GM18498 (cell line): Measurements from ENCODE around the gene MYBBP1A.
"Not testable (repeated sequence)": the region's sequence is repeated elsewhere in the genome, so short reads cannot be mapped to it uniquely, and the experiment has no call there.

Experiments used
- ATAC-seq: cut with Tn5 transposase; IDR thresholded peaks from one replicate; pipeline ENCODE4 v1.9.1; 2021; ENCODE audit warnings: mild to moderate bottlenecking, moderate library complexity; ENCODE audit not compliant: unreplicated experiment

Gene MYBBP1A

DNA sequence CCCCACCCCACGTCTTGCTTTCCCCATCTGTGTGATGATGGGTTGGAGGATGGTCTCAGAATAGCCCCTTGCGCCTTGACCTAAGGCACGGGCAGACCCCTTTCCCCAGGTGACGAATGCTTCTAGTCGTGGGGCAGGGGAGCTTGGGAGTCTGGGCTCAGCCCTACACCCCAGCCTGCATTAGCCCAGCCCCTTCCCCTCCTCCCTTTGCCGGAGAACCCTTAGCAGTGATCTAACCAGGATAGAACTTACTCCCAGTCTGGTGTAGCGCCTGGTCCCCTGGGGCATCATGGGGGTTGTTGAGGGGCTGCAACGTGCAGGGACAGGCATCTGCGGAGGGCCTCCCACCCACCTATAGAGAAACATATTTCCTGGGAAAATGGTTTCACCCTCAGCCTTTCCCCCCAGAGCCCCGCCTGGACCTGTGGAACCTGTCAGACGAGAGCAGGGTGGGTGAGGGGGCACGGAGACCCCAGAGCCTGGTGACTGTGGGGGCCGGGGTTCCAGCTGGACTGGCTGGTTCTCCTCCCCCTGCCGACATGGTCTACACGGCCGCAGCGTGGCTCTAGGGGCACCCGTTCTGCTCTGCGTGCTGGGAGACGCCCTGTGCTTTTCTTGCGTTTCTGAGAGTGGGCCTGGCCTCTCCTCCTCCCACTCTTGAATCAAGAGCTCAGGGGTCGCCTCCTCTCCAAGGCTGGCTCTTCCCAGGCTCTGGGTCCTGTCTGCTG, 33.9 kb upstream of the MYBBP1A start:
- no peak for ATAC-seq

DNA sequence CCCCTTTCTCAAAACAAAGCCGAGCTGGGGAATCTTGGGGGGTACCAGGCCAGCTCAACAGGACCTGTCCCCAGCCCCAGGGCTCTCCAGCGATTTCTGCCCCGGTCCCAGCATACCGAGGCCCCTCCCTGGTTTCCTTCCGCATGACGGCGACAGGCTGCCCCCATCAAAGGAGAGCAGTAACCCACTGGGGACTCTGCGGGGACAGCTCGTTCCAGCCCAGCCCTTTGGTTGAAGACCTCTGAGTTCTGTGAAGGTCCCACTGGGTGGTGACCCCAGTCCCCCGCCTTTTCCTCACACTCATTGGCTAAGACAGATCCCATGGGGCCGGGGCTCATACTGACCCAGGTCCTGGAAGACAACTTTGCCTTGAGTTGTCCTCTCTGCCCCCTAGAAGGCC, 33.2 kb upstream of the MYBBP1A start:
- ATAC-seq, result no peak

DNA sequence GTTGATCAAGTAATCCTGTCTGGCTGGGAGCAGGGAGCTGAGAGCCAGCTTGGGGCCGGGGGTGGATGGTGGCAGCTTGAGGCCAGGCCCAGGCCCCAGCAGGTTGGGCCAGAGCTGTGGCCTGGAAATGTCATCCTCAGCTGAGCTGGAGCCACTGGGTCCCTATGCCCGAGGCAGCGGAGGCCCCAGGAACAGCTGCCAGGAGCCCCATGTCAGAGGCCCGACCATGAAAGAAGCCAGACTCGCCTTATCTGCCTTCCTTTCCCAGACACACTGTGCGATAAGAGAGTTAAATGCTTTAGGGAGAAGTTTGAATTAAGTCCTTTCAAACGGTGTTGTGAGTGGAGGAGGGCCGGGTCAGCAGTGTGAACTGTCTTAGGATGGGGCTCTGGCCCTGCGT, 32.6 kb upstream of the MYBBP1A start:
- no peak for ATAC-seq

DNA sequence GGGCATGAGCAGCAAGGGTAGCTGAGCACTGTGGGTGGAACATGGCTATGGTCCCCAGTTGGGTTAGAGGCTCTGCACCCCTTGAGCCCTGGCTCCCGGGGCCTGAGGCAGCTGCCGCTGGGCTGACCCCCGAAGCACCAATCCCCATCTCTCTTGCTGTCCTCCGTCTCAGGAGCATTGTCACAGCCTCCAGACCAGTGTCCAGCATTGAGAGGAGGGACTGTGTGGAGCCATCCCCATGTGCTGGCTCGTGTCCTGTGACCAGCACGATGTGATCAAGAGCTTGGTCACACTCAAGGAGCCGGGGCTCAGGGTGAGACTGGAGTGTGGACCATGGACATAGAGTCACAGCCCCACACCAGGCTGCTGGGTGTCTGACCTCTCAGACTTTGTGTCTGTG, 32.0 kb upstream of the MYBBP1A start:
- ATAC-seq, result no peak

DNA sequence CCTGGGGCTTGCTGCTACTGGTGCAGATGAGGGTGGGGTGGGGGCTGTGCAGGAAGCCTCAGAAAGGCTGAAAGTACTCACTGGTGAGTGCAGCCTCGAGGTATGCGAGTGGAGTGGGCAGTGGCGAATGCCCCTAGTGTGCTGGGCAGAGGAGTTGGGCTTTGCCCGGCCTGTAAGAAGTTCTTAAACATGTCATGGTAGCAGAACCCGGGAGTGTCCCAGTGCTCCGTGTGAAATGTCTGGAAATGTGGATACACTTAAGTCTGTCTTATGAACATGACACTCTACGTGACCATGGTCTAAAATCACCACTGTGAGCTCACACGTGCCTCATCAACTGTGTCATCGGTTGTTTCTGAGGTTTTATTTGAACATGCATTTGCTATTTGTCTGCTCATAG, 30.9 kb upstream of the MYBBP1A start:
- no peak for ATAC-seq

DNA sequence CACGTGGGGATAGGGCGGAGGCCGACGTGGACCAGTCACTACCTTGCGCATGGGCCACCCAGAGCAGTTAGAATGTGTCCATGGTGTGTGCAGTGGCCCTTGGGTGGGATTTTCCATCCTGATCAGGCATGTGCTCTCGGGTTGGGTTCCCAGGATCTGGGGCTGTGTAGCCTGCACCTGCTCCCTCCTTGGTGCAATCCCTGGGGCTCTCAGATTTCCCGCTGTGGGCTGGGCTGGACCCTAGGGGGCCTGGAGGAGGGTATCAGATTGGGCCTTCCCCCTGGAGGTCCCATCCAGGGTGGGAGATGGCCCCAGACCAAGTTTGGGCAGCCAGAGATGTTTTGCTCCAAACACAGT, 30.4 kb upstream of the MYBBP1A start:
- no peak for ATAC-seq

DNA sequence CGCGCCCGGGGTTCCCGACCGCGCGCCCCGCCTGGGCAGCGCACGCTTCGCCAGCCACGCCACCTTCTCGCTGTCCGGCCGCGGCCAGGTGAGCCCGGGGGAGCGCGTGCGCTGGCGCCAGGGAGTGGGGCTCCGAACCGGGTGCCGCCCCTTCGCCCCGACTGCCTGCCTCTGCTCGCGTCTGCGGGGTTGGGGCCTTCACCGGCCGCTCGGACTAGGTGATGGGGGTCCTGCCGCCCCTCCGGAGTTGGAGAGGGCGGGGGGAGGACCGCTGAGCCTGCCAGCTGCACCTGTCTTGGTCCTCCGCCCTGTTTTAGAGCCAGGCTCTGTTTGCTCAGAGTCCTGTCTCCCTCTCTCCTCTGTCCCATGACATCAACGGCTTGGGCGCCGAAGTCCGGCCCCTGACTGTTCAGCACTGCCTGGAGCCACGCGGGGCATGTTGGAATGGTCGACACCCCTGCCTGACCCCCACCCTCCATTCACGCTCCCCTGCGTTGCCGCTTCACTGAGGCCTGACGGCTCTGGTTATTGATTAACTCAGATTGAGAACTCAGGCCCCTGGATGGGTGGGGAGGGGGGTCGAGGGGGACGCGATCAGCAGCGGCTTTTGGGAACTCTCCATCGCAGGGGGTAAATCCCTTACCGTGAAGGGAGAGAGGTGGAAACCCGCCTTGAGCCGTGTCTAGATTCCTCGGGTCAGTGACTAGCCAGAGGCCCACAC, 29.9 kb upstream of the MYBBP1A start:
- no peak for ATAC-seq

DNA sequence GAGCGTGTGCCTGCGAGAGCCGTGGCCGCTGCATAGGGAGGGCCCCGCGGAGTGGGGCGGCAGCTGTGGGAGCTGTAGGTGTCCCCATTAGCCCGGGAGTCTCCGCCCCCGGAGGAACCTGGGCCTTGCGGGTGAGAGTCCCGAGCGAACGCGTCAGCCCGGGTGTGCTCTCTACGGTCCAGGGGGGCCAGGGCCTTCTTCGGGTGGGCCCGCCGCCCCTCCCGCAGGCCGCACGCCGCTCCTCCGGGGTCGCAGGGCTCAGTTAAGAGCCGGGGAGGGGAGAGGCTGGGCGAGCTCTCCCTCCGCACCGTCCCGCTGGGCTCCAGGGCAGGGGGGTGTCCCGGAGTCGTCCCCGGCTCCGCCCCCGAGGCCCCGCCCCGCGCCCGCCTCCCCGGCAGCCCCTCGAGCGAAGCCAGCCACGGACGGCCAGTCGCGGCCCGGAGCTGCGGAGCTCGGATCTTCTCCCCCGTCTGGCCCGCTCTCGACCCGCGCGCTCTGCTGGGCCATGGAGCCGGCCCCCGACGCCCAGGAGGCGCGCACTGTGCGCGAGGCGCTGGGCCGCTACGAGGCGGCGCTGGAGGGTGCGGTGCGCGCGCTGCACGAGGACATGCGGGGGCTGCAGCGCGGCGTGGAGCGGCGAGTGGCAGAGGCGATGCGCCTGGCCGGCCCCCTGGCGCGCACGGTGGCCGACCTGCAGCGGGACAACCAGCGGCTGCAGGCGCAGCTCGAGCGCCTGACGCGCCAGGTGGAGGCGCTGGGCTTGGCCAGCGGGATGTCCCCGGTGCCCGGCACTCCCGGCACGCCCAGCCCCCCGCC, 29.1 kb upstream of the MYBBP1A start, which contains the start of gene SMTNL2:
TSS of gene SMTNL2 (plus strand) at position 429 of the 816 bp plus-strand sequence. CDS start at position 506, 77 bp downstream.
- ATAC-seq, result no peak

DNA sequence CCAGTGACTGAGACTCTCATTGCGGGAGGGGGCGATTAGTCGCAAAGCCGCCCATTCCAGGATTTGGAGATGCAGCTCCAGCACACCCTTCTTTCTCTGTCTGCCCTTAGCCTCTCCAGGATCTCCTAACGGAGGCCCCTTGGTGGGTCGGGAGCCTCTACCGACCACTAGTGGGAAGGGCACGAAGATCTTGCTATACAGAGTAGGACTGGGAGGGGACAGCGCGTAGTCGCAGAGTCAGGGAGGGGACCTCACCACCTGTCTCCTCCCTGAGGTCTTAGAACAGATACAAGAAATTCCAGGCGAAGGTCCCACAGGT, 28.6 kb upstream of the MYBBP1A start:
- no peak for ATAC-seq

DNA sequence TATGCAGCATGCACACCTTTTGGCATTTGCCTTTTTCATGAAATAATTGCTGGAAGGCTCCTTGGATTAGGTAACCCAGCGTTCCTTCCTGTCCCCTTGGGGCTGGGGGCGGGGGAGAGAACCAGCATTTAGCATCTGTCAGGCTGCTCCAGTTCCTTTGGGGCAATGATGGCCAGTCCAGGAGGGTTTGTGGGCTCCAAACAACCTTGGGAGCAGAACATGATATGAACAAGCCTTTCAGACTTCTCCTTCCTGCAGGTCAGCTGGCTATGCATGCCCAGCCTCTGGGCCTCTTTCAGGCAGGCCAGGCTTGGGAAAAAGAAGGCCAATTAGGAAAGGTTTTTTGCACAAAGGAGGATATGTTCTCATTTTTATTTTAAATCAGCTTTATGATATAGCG, 28.0 kb upstream of the MYBBP1A start:
- no peak for ATAC-seq

DNA sequence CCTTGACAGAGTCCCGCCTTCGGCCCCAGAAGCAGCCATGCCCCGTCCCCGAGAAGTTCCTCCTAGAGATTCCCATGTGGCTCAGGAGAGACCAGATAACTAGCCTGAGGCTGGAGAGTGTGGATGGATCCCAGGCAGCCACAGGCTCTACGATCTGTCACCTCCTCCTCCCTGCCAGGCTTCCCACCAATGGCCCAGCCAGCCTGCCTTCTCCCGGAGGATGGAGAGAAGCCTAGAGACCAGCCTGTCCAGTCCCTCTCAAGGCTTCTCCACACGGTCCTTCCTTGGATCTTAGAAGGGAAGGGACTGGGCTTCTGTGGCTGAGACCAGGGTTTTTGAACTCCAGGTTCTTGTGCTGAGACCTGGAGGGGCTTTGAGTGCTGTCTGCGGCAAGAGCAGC, 27.5 kb upstream of the MYBBP1A start:
- ATAC-seq, result no peak

DNA sequence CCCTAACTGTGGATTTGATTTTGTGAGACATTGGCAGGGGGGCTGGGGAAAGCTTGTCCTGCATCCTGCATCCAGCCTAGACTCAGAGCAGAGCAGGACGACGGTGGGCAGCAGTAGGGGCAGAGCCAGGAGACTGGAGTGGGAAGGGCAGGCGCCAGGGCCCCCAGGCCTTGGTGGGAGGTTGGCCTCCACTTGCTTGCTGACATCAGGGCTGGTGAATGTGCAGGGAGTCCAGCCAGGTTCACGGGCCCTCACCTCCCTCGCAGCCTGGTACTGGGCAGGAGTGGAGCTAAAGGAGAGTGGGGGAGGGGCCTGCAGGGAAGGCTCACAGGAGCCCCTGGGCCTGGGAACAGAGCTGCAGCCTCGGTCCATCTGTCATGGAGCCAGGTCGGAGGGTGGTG, 26.9 kb upstream of the MYBBP1A start:
- ATAC-seq, result no peak

DNA sequence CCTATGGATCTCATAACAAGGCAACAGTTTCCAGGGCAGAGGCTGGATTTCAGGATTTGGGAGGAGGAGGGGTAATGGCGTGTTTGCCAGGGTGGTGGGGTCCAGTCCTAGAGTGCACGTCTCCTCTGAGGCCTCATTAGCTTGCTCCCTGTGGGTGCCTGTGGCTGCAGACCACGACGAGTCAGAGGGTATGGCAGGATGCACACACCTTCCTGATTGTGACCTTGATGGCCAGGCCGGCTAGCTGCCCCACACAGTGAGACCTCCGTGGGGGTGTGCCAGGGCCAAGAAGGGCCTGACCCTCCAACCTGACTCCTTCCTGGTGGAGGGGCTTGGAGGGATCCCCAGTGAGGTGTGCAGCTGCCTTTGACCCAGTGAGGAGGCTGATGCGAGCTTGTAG, 25.1 kb upstream of the MYBBP1A start:
- no peak for ATAC-seq

DNA sequence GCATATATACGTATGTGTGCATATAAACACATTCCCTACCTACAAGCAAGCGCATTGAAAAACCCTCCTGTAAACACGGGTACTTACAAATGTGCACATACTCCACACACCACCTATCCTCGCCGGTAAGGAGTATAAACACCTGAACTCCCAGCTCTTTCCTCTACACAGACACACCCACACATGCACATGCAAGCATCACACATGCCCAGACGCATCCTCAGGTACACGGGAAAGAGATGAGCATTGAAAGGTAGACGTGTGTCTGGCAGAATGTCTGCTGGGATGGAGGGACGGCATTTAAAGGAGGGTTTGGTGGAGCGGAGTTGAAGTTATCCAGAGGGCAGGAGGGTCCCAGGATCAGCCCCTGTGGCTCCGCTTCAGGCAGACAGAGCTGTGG, 24.5 kb upstream of the MYBBP1A start:
- ATAC-seq, result no peak

DNA sequence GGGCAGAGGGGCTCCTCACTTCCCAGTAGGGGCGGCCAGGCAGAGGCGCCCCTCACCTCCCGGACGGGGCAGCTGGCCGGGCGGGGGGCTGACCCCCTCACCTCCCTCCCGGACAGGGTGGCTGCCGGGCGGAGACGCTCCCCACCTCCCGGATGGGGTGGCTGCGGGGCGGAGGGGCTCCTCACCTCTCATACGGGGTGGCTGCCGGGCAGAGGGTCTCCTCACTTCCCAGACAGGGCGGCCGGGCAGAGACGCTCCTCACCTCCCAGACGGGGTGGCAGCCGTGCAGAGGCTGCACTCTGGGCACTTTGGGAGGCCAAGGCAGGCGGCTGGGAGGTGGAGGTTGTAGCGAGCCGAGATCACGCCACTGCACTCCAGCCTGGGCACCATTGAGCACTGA, 23.2 kb upstream of the MYBBP1A start:
- not testable (repeated sequence) for ATAC-seq

DNA sequence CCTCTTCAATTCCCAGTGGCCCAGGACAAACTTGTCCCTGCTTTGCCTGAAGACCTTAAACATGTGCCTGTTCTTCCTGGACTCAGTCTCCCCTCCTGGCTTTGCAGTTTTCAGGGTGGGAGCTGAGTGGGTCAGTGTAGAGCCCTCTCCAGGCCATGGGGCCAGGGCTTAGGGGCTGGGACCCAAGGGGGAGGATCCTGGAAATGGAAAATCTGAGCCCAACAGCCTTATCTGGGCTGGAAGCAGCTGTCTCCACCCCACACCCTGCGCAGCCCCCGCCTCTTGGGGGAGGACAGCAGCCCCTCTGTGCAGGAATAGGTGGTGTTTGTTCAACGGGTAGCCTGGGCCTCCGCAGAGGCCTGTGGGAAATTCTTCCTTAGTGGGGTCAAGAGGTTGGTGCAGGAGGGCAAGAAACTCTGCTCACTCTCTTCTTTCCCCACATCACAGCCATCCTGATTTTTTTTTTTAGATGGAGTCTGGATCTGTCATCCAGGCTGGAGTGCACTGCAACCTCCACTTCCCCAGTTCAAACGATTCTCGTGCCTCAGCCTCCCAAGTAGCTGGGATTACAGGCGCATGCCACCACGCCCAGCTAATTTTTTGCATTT, 22.3 kb upstream of the MYBBP1A start:
- no peak for ATAC-seq

DNA sequence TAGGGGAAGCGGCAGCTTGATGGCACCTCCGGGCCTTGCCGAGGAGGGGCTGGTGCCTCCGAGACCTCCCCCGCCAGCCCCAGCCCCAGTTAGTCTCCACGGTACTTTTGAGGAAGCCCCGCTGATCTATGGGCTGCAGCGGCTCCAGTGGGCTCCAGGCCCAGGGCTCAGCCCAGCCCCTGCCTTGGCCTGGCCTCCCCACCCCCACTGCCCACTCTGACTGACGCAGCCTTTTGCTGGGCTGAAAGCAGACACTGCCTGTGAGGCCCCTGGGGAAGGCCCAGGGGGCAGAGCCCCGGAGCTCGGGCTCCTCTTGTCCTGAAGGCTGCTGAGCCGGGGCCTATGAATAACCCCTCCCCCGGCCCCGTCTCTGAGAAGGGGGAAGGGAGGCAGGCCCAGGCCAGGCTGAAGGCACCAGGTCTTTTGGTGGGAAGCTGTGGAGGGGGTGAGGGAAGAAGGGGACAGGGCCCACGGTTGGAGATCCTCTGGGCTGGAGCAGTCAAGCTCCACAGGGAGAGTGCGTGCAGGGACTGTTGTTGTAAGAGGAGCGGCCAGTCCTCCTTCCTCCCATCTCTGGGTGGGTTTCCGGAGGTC, 21.6 kb upstream of the MYBBP1A start:
- ATAC-seq, result no peak

DNA sequence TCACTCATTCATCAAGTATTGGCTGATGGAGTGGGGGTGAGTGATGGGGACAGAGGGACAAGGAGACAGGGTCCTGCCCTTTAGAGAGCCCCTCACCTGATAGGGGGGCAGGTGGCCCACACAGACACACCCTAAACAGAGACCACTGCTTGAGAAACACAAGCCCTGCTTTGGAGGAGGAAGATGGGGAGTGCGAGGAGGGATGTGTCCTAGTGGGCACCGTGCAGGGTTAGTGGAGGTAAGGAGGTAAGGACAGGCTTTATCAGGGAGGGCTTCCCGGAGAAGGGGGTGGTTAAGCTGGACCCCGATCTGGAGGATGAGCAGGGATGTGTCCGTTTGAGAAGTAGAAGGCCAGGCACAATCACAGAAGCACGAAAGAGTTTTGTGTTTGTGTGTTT, 21.0 kb upstream of the MYBBP1A start:
- no peak for ATAC-seq

DNA sequence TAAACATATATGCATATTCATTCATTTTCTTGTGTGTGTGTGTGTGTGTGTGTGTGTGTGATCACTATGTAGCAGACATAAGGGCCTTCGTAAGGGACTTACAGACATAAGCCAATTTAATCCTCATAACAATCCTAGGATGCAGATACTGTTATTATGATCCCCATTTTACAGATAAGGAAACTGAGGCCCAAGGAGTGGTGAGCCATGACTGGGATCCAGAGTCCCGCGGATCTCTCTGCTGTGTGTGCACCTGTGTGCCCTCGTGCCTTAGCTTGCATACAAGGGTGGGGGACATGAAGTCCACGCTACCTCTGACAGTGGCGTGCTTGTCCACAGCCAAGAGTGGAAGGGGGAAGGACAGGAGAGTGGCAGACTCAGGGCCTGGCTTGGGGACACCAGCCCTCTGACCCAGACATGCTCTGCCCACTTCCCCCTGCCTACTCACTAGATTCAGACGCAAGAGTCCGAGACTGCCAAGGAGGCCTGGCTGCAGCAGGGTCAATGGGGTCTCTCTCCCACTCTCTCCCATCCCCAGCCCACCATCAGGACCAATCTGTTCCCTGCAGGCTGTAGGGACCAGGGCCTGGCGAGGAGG, 19.4 kb upstream of the MYBBP1A start:
- ATAC-seq, result no peak

DNA sequence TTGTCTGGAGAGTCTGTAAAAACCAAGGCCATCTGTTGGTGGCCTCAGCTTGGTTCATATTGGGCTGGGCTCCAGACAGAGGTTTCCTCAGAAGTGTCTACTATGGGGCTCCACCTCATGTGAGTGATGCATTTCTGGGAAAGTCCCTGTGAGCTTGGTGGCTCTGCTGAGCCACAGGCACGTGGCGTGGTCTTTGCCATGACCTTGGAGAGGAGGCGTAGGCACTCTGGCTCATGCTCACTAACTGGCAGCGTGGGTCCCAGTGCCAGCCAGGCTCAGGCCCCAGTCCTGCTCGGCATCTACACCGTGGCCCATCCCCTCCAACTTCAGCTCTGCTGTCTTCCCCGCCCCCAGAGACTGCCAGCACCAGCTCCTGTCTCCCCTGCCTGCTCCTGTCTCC, 18.5 kb upstream of the MYBBP1A start:
- no peak for ATAC-seq

DNA sequence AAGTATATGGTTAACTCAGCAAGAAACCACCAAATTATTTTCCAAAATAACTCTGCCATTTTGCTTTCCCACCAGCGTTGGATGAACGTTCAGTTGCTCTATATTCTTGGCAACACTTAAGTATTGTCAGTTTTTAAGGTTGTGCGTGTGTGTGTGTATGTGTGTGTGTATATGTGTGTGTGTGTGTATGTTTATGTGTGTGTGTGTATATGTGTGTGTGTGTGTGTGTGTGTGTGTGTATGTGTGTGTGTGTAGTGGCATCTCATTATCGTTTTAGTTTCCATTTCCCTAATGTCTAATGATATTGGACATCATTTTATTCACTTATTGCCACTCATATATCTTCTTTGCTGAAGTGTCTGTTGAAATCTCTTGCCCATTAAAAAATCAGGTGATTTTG, 17.9 kb upstream of the MYBBP1A start:
- no peak for ATAC-seq
